DMS79 treated with DMSO at 0.1 percent for 48 hours (cell line): ENCODE results near the gene PLPP7.

Source experiments
- DNase-seq: peaks from one replicate; lab custom pipeline; 2025; lab: John Stamatoyannopoulos, UW

Gene PLPP7

DNA sequence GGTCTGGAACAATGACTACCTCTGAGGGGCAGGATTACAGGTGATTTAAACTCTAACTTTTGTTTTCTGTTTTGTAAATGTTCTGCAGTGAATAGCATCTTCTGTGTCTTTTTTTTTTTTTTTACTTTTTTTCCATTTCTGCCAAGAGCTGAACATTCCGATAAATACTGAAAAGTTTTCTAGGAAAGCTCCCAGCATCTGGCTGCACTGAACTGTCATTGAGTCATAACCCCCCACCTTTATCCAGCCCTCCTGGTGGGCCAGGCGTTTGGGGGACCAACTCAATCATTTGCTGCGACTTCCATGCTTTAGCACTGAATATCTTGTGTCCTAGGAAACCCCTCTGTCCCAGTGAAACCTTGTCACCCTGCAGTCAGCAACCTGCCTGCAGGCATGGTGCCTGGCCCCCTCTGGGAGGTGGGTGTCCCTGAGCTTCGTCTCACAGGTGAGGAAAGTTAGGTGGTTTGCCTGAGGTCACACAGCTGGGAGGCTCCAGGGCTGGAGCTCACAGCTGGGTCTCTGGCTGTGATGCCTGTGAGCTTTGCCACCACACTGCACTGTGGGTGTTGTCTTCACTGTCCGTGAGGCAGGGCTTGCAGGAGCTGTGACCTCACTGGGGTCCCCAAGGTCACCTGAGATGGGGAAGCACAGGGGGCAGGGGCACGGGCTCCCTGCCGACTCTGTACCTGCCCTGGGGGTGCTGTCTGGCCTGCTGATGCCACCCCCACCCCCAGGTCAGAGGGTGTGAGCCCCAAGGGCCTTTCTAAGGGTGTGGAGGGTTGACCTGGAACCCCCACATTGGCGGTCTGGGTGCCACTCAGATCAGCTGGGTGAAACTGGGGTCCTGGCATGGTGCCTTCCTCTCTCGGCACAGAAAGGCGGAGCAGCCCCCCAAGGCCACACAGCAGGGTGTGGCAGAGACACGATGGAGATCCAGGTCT lies 14.1 kb downstream of the PLPP7 start:
- DNase-seq = no peak

DNA sequence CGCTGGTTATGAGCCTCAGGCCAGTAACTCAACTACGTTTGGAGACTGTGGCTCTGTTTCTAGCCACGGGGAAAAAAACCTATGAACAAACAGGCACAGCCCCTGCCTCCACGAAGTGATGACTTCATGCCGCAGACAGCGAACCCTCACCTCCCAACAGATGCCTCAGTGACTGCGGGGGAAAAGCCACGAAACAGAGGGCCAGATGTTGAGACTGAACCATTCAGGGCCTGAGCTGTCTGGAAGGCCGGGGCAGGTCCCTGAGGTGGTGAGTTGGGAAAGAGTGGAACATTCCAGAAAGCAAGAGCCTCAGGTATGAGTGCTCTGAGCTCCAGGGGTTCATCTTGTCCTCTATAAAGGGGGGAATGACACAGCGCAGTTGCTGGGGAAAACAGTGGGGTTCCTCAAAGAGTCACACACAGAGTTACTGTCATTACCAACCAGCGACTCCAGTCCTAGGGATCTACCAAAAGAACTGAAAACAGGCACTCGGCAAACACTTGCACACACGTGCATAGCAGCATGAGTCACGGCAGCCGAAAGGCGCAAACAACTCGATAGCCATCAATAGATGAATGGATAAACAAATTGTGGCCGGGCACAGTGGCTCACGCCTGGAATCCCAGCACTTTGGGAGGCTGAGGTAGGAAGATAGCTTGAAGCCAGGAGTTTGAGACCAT lies 15.3 kb downstream of the PLPP7 start:
- DNase-seq = no peak

GRCh38 chr9:131306397-131307004 lies 17.0 kb downstream of the PLPP7 start:
- DNase-seq = no peak

DNA sequence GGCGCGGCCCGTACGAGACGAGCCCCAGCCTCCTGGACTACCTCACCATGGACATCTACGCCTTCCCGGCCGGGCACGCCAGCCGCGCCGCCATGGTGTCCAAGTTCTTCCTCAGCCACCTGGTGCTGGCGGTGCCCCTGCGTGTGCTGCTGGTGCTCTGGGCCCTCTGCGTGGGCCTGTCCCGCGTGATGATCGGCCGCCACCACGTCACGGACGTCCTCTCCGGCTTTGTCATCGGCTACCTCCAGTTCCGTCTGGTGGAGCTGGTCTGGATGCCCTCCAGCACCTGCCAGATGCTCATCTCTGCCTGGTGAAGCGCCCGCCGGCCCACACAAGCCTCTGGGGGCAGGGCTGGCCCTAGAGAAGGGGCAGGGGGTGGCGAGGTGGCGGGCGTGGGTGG lies 18.5 kb downstream of the PLPP7 start:
- no peak for DNase-seq

DNA sequence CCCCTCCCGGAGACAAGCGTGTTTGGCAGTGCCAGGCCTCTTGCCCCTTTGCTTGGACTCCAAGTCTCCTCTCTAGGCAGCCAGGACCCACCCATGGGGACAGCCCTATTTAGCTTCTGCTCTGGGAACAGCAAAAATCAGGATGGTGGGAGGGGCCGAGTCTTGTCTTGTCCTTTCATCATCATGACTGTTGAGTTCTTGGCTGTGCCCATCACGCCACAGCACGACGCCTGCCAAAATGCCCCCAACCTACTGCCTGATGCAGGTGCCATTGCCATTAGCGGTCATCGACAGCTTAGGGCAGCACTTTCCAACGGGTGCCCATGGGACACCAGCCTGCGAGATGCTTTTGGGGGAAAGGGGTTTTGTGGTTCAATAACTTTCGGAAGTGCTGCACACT lies 18.9 kb downstream of the PLPP7 start:
- no peak for DNase-seq

DNA sequence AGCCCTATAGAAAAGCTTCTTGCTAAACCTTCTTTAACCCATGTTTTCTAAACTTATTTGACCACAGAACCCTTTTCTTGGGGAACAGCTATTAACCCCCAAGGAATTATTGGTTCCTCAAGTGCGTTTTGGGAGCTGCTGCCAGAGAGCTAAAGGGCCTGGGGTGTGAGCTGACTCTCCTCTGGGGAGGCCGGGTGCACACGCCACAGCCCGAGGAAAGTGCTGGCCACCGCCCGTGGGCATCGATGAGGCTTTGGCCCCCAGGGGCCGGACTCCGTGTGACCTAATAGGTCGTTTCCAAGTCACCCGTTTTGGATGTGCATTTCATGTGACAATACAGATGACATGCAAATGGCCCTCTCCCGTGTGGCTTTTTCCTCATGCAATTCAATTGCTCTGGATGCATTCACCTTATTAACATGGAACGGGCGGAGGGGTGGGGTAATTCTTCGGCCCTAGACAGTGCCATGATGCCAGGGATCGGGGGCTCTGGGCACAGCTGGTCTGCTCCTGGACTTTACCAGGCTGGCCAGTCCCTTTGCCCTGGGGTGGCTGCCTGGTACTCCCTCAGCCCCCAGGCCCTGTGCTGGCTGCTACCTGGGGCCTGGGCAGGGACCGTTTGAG lies 19.5 kb downstream of the PLPP7 start:
- no peak for DNase-seq

DNA sequence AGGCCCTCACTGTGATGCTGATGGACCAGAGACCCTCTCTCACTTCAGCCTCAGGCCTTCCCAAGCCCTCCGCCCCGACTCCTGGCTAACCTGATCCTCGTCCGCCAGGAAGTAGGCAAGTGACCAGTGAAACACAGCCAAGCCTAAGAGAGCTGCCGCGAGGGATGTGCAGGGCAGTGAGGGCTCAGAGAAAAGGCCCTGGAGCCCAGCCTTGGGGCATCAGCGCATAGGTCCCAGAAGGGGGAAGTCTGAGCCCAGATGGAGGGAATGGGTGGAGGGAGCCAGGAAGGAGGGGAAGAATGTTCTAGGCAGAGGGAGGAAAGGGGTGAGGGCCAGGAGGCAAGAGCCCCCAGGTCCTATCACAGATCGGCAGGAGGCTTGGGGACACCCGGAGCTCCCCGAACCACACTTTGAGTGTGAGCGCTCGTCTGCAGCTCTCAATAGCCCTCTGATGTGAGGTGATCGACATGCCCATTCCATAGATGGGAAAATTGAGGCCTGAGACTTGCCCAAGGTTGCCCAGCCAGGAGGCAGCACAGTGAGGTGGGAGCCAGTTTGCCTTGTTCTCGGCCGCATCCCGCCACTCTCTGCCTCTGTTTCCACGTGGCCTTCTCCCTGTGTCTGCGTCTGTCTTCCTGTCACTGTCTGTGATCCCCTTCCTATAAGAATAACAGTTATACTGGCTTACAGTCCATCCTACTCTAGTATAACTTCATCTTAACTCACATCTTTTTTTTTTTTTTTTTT lies 20.2 kb downstream of the PLPP7 start:
- DNase-seq = no peak

- DNase-seq = no peak
Observed at GRCh38 chr9:131310833-131311554, 21.5 kb downstream of the PLPP7 start.

GRCh38 chr9:131312246-131312645 lies 22.7 kb downstream of the PLPP7 start:
- no peak for DNase-seq

GRCh38 chr9:131312822-131313770 lies 23.6 kb downstream of the PLPP7 start:
- no peak for DNase-seq

DNA sequence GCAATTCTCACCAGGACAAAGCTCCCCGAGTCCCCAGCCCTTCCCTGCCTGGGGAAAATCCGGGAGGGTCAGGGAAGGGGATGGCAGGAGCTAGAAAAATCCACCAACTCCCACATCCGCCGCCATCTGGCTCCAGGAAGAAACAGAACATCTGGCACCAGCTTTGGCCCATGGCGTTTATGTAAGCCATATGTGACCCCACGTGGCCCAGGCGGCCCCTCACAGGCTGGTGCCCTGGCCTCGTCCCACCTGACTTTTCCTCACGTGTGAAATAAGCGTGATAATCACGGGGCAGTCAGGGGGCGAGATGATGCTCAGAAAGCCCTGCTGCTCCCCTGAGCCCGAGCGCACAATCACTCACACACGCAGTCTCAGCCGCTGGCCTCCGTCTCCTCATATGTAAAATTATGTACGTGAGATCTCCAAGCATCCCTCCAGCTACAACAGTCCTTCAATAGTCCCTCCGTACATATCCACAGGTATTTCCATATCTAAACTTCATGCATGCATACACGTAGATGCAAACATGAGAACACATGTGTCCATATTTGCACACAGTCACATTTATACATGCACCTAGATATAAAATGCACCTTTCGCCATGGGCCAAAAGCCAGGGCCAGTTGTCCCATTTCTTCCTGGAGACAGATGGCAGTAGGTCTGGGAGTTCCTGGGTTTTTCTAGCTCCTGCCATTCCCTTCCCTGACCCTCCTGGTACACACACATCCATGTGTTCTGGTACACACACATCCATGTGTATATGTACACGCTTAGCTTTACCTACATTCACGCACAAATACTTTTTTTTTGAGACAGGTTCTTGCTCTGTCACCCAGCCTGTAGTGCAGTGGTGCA lies 28.9 kb downstream of the PLPP7 start:
- DNase-seq = no peak

GRCh38 chr9:131319486-131319885 lies 30.0 kb downstream of the PLPP7 start:
- no peak for DNase-seq

DNA sequence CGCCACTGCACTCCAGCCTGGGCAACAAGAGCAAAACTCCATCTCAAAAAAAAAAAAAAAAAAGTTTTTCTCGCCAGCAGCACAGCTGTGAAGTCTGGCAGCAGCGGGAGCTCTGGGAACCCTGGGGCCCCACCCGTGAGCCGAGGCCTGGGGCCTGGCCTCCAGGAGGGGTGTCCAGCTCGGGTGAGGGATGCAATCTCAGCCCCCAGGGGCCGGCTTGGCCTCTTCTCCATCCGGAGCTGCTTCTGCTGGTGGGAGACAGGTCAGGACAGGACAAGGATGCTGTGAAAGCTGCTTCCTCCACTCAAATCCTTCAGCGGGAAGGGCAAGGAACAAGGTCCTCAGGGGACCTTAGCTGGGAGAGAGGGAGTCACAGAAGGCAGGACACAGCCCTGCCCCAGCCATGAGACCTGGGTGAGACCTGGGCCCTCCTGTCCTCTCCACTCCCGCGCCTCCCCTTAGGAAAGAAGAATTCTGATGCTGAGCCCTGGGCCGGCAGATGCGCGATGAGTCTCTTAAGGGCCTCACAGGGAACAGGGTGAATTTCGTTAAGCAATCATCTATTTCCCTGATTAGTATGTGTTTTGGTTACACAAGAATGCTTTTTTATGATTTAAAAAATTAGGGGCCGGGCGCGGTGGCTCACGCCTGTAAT lies 30.6 kb downstream of the PLPP7 start:
- no peak for DNase-seq

GRCh38 chr9:131323629-131324028 lies 34.1 kb downstream of the PLPP7 start:
- DNase-seq = no peak

- DNase-seq = no peak
Observed at GRCh38 chr9:131324736-131325679, 35.5 kb downstream of the PLPP7 start.

- no peak for DNase-seq
Observed at GRCh38 chr9:131329241-131329641, 39.7 kb downstream of the PLPP7 start.
